Erythroblast (primary cell): ENCODE results near the gene TRIM14.
"Not testable (repeated sequence)": the region's sequence is repeated elsewhere in the genome, so short reads cannot be mapped to it uniquely, and the experiment has no call there.

Experiments used
- DNase-seq, 2 experiments: peaks; one replicate each; lab custom pipeline; 2025; lab: John Stamatoyannopoulos, UW
- GATA1 ChIP-seq: IDR thresholded peaks from 2 replicates; pipeline ENCODE4 v1.6.1; 2011; ENCODE audit warnings: low read depth, mild to moderate bottlenecking, control low read depth, low read length, moderate library complexity
- POLR2A ChIP-seq: IDR thresholded peaks from 2 replicates; pipeline ENCODE4 v1.6.1; 2011; ENCODE audit warnings: mild to moderate bottlenecking, low read length

Gene TRIM14

GRCh38 chr9:98091735-98092612, 27.0 kb downstream of the TRIM14 start:
- no peak for DNase-seq
- TF ChIP-seq POLR2A (no peak), GATA1 (no peak)

DNA sequence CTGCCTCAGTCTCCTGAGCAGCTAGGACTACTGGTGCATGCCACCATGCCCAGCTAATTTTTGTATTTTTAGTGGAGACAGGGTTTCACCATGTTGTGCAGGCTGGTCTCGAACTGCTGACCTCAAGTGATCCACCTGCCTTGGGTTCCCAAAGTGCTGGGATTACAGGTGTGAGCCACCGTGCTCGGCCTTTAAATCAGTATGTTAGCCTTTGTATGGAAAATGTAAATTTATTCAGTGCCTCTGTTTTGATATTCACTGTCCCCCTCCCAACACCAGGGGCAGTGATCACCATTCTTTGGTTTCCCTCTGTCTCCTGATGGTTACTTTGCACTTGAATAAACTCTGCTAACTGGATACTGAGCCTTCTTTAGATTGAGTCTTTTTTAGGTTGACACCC, 28.3 kb downstream of the TRIM14 start:
- DNase-seq, result not testable (repeated sequence)

GRCh38 chr9:98087420-98088354, 31.3 kb downstream of the TRIM14 start:
- no peak for TF ChIP-seq POLR2A
- no peak for TF ChIP-seq GATA1
- peak; percentile 74 to 80 for DNase-seq

DNA sequence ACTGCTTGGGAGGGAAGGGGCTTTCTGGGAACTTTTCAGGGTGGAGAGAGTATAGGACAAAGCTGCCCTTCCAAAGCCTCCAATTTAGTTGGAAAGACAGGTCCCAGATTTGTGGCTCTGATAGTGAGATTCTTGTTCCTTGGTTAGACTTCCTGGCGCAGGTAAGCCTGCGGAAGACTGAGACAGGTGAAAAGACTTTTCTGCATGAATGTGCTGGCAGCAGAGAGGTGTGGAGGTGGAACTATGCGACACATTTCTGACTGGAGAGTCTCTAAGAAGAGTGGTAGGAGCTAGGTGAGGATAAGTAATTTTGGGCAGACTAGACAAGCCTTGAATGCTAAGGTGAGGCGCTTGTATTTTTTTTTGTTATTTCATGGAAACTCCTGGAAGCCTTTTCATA, 32.6 kb downstream of the TRIM14 start:
- TF ChIP-seq POLR2A, result no peak
- no peak for TF ChIP-seq GATA1
- DNase-seq, result no peak

DNA sequence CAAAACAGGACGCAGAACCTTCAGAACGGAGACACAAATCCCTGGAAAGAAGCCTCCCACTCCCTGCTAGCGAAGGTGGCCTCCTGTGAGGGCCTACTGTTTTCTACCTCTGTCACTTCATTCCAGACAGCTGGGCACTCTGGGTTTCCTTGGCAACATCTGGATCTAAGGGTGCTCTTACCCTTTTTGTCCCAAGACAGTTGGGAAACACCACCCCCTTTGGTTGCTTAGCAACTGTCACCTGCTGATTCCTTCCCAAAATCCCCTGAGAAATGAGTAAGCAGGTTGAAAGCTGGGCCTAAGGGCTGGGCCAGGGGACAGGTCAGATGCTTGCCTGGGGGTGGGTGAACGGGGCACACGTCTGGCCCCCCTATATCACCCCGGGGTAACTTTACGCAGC, 33.1 kb downstream of the TRIM14 start:
- DNase-seq, result no peak
- no peak for TF ChIP-seq GATA1
- TF ChIP-seq POLR2A, result no peak

GRCh38 chr9:98085058-98085457, 34.0 kb downstream of the TRIM14 start:
- DNase-seq, result no peak
- TF ChIP-seq POLR2A, result no peak

DNA sequence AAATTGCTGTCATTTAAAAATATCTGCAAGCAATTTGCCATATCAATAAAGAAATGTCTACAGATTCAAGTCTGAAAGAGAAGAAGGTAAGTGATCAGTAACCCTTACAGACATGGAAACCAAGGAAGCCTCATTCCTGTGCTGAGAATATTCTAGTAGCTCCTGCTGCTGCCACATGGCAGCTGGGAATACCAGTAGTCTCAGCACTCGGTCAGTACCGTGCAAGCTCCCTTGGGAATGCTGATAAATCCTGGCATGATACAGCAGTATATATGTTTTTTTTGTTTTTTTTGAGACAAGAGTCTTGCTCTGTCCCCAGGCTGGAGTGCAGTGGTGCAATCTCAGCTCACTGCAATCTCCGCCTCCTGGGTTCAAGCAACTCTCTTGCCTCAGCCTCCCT, 34.6 kb downstream of the TRIM14 start:
- no peak for DNase-seq
- TF ChIP-seq POLR2A (no peak), GATA1 (no peak)

DNA sequence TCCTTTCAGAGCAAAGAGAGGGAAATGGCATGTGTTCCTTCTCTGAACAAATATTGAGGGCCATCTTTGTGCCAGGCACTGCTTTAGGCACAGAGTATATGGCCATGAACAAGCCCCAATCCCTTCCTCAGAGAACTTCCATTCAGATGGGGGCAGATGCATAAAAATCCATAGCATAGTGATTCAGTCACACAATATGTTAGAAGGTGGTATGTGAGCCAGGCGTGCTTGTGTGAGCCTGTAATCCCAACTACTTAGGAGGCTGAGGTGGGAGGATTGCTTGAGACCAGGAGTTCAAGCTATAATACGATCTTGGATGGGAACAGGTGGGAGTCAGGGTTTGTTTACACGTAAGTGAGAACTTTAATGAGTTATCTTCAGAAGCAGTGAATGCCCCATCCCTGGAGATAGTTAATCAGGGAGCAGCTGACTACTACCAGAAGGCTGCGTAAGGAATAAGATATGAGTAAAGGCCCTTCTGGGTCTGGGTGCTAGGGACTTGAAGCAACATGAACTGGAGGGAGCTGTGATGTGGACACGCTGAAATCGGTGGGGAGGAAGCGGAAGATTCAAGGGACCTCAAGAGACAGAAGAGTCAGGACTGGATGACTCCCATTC, 35.3 kb downstream of the TRIM14 start:
- no peak for TF ChIP-seq POLR2A
- no peak for TF ChIP-seq GATA1
- DNase-seq, result peak; percentile 59 to 82

DNA sequence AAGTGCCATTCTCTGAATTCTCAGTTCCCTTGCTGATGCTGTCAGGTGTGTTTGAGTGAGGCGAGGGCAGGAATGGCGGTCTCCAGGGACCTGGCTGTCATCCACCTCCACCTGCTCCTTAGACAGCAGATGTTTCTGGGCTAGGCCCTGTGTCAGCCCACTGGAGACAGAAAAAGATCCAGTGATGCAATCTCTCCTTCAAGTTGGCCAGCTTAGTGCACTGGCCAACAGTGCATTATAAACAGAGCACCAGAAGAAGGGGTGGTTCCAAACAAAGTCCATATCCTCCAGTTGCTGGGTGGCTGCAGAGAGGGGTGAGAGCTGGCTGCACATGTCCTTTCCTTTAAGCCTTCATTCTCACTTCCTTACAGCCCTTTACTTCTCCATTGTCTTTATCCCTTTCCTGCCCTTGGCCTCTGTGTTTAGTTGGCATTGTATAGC, 35.9 kb downstream of the TRIM14 start:
- DNase-seq, result peak; percentile 38 to 43
- TF ChIP-seq GATA1 (no peak), POLR2A (no peak)

- DNase-seq, result peak; percentile 35 to 55
- TF ChIP-seq GATA1 (no peak), POLR2A (no peak)
Observed at GRCh38 chr9:98081477-98082219, 37.4 kb downstream of the TRIM14 start.

GRCh38 chr9:98080780-98081179, 38.2 kb downstream of the TRIM14 start:
- no peak for TF ChIP-seq GATA1
- TF ChIP-seq POLR2A, result no peak
- no peak for DNase-seq

- no peak for DNase-seq
- TF ChIP-seq GATA1, result no peak
- TF ChIP-seq POLR2A, result no peak
Observed at GRCh38 chr9:98080326-98080725, 38.7 kb downstream of the TRIM14 start.

GRCh38 chr9:98078895-98079294, 40.1 kb downstream of the TRIM14 start:
- no peak for TF ChIP-seq POLR2A
- TF ChIP-seq GATA1, result no peak
- no peak for DNase-seq

DNA sequence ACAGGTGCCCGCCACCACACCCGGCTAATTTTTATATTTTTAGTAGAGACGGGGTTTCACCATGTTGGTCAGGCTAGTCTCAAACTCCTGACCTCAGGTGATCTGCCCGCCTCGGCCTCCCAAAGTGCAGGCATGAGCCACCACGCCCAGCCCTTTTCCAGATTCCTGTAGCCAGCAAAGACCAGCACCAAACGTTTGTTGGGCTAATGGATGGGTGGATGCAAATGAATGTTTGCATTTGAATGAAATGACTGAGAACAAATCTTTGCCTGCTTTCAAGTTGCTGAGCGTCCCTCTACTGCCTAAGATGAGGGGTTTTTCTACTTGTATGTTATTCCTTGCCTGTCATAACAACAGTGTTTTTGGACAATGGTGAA, 42.5 kb downstream of the TRIM14 start:
- DNase-seq, result not testable (repeated sequence)

GRCh38 chr9:98075332-98075805, 43.7 kb downstream of the TRIM14 start:
- no peak for TF ChIP-seq GATA1
- DNase-seq, result no peak
